ENCODE measurements around the gene TCERG1L. TPM values are rescaled to one million over a fixed set of nuclear protein-coding genes. Genes with fewer than 3 reads are reported as not detected.

Gene TCERG1L, protein sequence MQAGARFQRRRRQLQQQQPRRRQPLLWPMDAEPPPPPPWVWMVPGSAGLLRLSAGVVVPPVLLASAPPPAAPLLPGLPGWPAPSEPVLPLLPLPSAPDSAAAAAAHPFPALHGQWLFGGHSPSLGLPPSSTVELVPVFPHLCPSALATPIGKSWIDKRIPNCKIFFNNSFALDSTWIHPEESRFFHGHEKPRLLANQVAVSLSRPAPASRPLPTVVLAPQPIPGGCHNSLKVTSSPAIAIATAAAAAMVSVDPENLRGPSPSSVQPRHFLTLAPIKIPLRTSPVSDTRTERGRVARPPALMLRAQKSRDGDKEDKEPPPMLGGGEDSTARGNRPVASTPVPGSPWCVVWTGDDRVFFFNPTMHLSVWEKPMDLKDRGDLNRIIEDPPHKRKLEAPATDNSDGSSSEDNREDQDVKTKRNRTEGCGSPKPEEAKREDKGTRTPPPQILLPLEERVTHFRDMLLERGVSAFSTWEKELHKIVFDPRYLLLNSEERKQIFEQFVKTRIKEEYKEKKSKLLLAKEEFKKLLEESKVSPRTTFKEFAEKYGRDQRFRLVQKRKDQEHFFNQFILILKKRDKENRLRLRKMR
- not detected for total RNA-seq
- polyA plus RNA-seq = not detected

DNA sequence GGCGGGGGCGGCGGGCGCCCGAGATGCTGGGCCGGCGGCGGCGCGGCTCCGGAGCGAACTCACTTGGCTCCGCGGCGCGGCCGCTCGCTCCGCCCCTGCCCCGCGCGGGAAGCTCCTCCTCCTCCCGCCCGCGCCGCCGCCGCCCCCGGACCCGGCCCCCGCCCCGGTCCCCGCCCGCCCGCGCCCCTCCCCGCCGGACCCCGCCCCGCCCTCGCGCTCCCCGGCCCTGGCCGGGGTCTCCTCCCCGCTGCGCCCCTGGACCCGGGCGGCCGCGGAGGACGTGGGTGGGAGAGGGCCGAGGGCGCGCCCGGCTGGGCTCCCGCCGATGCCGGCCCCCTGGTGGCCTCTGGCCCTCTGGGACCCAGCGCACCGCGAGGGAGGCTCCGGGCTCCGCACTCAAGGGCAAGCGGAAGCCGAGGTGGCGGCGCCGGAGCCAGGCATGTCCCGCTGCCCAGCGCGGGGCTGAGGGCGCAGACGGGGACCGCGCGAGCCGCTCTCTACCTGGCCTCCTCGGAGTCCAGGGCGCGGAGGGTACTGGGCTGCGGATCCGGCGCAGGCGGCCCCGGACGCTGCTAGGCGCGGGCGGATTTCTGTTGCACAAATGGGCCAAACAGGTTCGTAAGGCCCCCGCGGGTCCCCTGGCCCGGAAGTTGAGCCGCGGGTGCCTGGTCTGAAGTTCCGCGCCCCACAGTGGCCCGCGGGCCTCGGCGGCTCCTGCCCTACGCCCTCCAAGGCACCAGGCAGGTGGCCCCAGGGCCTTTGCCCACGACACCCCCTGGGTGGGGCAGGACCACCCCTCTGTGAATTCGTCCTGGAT lies at the start of gene TCERG1L:
Gene TCERG1L (minus strand): TSS at position 61 of the 817 bp plus-strand sequence. CDS start 86 bp downstream, outside the sequence.
- Histone ChIP-seq H3K4me3 (ENCODE audit: low read depth, low read length) (no peak within 1 kb of the TSS), H3K36me3 (ENCODE audit: control insufficient read depth, insufficient read depth, low read length) (no peaks in the 10 kb centered on the region), H3K27ac (ENCODE audit: insufficient read depth, low read length, poor library complexity, severe bottlenecking) (no peak within 1 kb of the TSS), H3K9me3 (ENCODE audit: control insufficient read depth in 2 of 2, low read length in 2 of 2) (no peaks in the 10 kb centered on the region), H3K27me3 (ENCODE audit: control insufficient read depth, insufficient read depth, low read length) (peaks cover 9% of the 10 kb centered on the region), H3K4me1 (ENCODE audit: control insufficient read depth, insufficient read depth, low read length, poor library complexity, severe bottlenecking) (peaks cover 5% of the 10 kb centered on the region)
- no peaks in the 10 kb centered on the region for H3K36me3 Mint-ChIP-seq
- peak within 1 kb of the TSS; percentile 23 to 64 (median 42) for H3K4me3 Mint-ChIP-seq
- H3K9me3 Mint-ChIP-seq = no peaks in the 10 kb centered on the region
- no peak within 1 kb of the TSS for H3K27ac Mint-ChIP-seq
- peak in 1 of 3 donors; percentile 2 for DNase-seq
- ATAC-seq (ENCODE audit: low read depth in 2 of 2) = no peak
- H3K4me1 Mint-ChIP-seq = peaks cover 0 to 10% (median 3%) of the 10 kb centered on the region in 4 donors
- peaks cover 48% of the 10 kb centered on the region for H3K27me3 Mint-ChIP-seq

DNA sequence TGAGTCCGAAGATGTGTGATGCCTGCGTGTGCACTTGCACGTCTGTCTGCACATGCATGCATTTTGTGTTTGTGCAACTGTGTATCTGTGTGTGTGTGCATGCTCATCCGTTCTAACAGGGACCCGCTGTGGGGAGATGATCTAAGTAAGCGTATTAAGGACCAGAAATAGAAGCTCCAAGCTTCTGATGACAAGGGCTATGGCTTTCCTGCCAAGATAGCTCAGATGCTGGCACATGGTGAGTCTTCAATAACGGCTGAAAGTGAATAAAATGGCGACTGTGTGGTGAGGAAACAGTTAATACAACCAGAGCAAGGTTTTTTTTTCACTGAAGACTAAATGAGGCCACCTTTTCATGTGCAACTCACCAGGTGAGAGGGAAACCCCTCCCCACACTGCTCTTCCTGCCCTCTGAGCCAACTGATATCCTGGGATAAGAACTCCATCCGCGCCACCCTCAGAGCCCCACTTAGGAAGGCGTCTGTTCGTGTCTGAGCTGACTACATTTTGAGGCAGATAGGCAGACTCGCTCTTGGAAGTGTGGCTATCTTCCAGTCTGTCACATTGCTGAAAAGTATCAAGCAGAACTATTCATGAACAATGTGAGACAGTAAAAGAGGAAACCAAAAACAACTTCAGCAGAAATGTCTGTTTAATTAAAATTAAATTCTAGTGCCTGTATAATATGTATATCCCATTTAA lies 47.4 kb upstream of the TCERG1L start:
- Mint-ChIP-seq H3K4me3 (no peak overlapping the region), H3K27me3 (no peaks in the 10 kb centered on the region), H3K4me1 (no peaks in the 10 kb centered on the region), H3K36me3 (no peaks in the 10 kb centered on the region), H3K27ac (no peak overlapping the region), H3K9me3 (peaks cover 0 to 7% (median 3%) of the 10 kb centered on the region in 7 donors)
- H3K27ac ChIP-seq (ENCODE audit: insufficient read depth, low read length, poor library complexity, severe bottlenecking) = no peak overlapping the region
- ATAC-seq (ENCODE audit: low read depth in 2 of 2) (no peak), DNase-seq (no peak)
- no peaks in the 10 kb centered on the region for H3K27me3 ChIP-seq (ENCODE audit: control insufficient read depth, insufficient read depth, low read length)
- H3K36me3 ChIP-seq (ENCODE audit: control insufficient read depth, insufficient read depth, low read length) = no peaks in the 10 kb centered on the region
- no peak overlapping the region for H3K4me3 ChIP-seq (ENCODE audit: low read depth, low read length)
- peaks cover 0 to 2% of the 10 kb centered on the region in 2 experiments for H3K9me3 ChIP-seq (ENCODE audit: control insufficient read depth in 2 of 2, low read length in 2 of 2)
- no peaks in the 10 kb centered on the region for H3K4me1 ChIP-seq (ENCODE audit: control insufficient read depth, insufficient read depth, low read length, poor library complexity, severe bottlenecking)

DNA sequence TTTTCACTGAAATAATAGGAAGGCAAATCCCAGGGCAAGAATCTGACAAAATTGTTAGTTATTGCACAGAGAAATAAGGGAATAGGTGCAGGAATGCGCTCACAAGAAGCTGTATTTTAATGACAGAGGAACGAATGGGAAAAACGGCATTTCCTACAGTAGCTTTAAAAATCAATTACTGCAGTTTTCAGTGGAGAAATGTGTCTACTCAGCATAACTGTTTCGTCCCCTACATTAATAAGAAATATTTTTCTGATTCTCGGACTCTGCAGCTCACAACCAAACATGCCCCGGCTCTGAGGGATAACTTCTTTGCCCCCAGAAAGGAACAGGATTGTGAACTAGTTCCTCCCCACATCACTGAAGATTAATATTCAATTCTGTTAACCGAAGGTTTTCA lies 44.9 kb upstream of the TCERG1L start:
- no peaks in the 10 kb centered on the region for H3K27me3 ChIP-seq (ENCODE audit: control insufficient read depth, insufficient read depth, low read length)
- Mint-ChIP-seq H3K4me1 (no peaks in the 10 kb centered on the region), H3K9me3 (peaks cover 0 to 5% (median 4%) of the 10 kb centered on the region in 7 donors), H3K27me3 (no peaks in the 10 kb centered on the region), H3K4me3 (no peak overlapping the region), H3K27ac (no peak overlapping the region), H3K36me3 (no peaks in the 10 kb centered on the region)
- DNase-seq (no peak), ATAC-seq (ENCODE audit: low read depth in 2 of 2) (no peak)
- peaks cover 0 to 2% of the 10 kb centered on the region in 2 experiments for H3K9me3 ChIP-seq (ENCODE audit: control insufficient read depth in 2 of 2, low read length in 2 of 2)
- no peaks in the 10 kb centered on the region for H3K4me1 ChIP-seq (ENCODE audit: control insufficient read depth, insufficient read depth, low read length, poor library complexity, severe bottlenecking)
- H3K36me3 ChIP-seq (ENCODE audit: control insufficient read depth, insufficient read depth, low read length) = no peaks in the 10 kb centered on the region
- H3K27ac ChIP-seq (ENCODE audit: insufficient read depth, low read length, poor library complexity, severe bottlenecking) = no peak overlapping the region
- no peak overlapping the region for H3K4me3 ChIP-seq (ENCODE audit: low read depth, low read length)

DNA sequence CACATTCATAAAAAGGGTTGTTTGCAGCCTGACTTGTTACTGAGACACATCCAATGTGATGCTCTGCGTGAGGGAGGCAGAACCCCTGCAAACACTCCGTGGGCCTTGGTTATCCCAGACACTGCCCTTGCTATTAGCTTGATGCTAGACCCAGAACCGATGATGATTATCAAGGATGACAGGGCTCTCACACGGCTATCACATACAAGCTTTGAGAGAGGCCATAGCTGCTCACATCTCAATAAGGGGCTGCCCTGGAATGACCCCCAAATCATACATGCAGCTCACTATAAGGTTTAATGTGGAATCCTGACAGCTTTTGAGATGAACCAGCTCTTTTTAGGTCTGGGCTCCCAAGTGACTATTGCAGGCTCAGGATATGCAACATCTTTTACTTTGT lies 44.4 kb upstream of the TCERG1L start:
- H3K9me3 Mint-ChIP-seq = peaks cover 0 to 5% (median 4%) of the 10 kb centered on the region in 7 donors
- H3K36me3 Mint-ChIP-seq = no peaks in the 10 kb centered on the region
- no peak overlapping the region for H3K4me3 ChIP-seq (ENCODE audit: low read depth, low read length)
- H3K4me1 Mint-ChIP-seq = no peaks in the 10 kb centered on the region
- no peak overlapping the region for H3K27ac Mint-ChIP-seq
- no peaks in the 10 kb centered on the region for H3K27me3 ChIP-seq (ENCODE audit: control insufficient read depth, insufficient read depth, low read length)
- no peak overlapping the region for H3K27ac ChIP-seq (ENCODE audit: insufficient read depth, low read length, poor library complexity, severe bottlenecking)
- H3K9me3 ChIP-seq (ENCODE audit: control insufficient read depth in 2 of 2, low read length in 2 of 2) = peaks cover 0 to 2% of the 10 kb centered on the region in 2 experiments
- H3K36me3 ChIP-seq (ENCODE audit: control insufficient read depth, insufficient read depth, low read length) = no peaks in the 10 kb centered on the region
- ATAC-seq (ENCODE audit: low read depth in 2 of 2) (no peak), DNase-seq (no peak)
- no peaks in the 10 kb centered on the region for H3K27me3 Mint-ChIP-seq
- H3K4me3 Mint-ChIP-seq = no peak overlapping the region
- no peaks in the 10 kb centered on the region for H3K4me1 ChIP-seq (ENCODE audit: control insufficient read depth, insufficient read depth, low read length, poor library complexity, severe bottlenecking)

DNA sequence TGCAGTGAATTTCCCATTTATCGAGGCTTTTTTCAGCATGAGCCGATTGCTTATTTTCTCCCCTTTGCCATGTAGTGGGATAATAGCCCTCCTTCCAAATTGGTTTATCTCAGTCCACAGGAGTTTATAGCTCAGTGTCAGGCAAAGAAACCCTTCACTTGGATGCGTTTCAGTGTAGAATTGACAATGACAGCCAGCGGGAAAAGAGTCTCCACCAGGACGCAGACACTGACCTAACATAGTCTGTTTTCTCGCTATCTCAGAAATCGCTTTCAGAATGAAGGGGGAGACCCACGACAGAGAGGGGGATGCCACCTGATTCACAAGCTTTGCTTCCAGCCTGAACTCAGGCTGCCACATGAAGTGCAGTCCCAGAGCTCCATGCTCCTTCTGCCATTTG lies 43.5 kb upstream of the TCERG1L start:
- ATAC-seq (ENCODE audit: low read depth in 2 of 2) (no peak), DNase-seq (no peak)

DNA sequence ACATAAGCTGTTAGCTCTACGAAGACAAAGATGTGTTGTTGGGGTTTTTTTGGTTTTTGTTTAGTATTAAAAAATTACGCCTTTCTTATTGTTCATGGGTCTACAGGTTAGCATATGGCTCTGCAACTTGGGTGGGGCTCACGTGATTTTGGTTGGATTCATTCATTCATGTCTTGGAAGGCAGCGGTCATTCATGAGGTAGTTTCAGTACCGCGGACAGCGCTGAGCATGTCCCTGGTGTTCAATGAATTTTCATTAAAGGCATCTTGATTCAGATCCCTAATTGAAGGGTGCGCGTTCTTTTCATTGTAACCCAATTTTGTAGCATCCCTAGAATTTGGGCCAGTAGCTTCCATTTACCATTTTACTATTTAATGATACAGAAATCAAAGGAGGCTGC lies 42.9 kb upstream of the TCERG1L start:
- Mint-ChIP-seq H3K4me3 (no peak overlapping the region), H3K27me3 (no peaks in the 10 kb centered on the region), H3K36me3 (no peaks in the 10 kb centered on the region), H3K9me3 (peaks cover 0 to 6% (median 2%) of the 10 kb centered on the region in 7 donors), H3K4me1 (no peaks in the 10 kb centered on the region), H3K27ac (no peak overlapping the region)
- no peaks in the 10 kb centered on the region for H3K4me1 ChIP-seq (ENCODE audit: control insufficient read depth, insufficient read depth, low read length, poor library complexity, severe bottlenecking)
- H3K27me3 ChIP-seq (ENCODE audit: control insufficient read depth, insufficient read depth, low read length) = no peaks in the 10 kb centered on the region
- no peak overlapping the region for H3K27ac ChIP-seq (ENCODE audit: insufficient read depth, low read length, poor library complexity, severe bottlenecking)
- ATAC-seq (ENCODE audit: low read depth in 2 of 2) (no peak), DNase-seq (no peak)
- H3K9me3 ChIP-seq (ENCODE audit: control insufficient read depth in 2 of 2, low read length in 2 of 2) = peaks cover 0 to 2% of the 10 kb centered on the region in 2 experiments
- H3K4me3 ChIP-seq (ENCODE audit: low read depth, low read length) = no peak overlapping the region
- no peaks in the 10 kb centered on the region for H3K36me3 ChIP-seq (ENCODE audit: control insufficient read depth, insufficient read depth, low read length)

More for the DNA sequence above, 43.5 kb upstream of the TCERG1L start:
- H3K4me1 Mint-ChIP-seq = no peaks in the 10 kb centered on the region
- H3K27me3 Mint-ChIP-seq = no peaks in the 10 kb centered on the region
- H3K4me3 Mint-ChIP-seq = no peak overlapping the region
- H3K27ac Mint-ChIP-seq = no peak overlapping the region
- no peaks in the 10 kb centered on the region for H3K36me3 ChIP-seq (ENCODE audit: control insufficient read depth, insufficient read depth, low read length)
- no peak overlapping the region for H3K4me3 ChIP-seq (ENCODE audit: low read depth, low read length)
- no peaks in the 10 kb centered on the region for H3K4me1 ChIP-seq (ENCODE audit: control insufficient read depth, insufficient read depth, low read length, poor library complexity, severe bottlenecking)
- no peak overlapping the region for H3K27ac ChIP-seq (ENCODE audit: insufficient read depth, low read length, poor library complexity, severe bottlenecking)
- peaks cover 0 to 5% (median 2%) of the 10 kb centered on the region in 7 donors for H3K9me3 Mint-ChIP-seq
- peaks cover 0 to 2% of the 10 kb centered on the region in 2 experiments for H3K9me3 ChIP-seq (ENCODE audit: control insufficient read depth in 2 of 2, low read length in 2 of 2)
- no peaks in the 10 kb centered on the region for H3K27me3 ChIP-seq (ENCODE audit: control insufficient read depth, insufficient read depth, low read length)
- H3K36me3 Mint-ChIP-seq = no peaks in the 10 kb centered on the region

DNA sequence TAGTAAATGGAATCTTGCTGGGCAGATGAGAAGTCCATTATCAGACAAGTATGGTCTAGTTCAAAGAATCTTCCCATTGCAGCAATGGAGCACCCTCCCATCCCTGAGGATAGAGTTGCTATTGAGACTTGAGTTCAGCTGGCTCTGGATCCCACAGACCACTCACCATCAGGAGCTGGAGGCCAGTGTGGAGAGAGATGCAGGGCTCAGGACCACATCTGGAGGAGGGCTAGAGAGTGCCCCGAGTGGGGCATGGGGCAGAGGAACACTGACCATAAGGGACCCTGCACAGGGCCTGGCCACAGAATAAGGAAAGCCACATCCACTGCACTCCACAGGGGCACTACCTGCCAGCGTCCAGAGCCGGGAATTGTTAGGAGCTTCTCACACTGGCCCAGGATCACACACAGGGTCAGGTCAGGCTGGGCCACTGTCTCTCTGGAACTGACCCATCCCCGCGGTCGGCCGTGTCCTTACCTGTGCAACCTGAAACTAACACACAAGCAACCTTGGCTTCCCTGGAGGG lies 41.3 kb upstream of the TCERG1L start:
- no peak for DNase-seq
- no peak overlapping the region for H3K27ac Mint-ChIP-seq
- no peak for ATAC-seq (ENCODE audit: low read depth in 2 of 2)

More for the DNA sequence above, 41.3 kb upstream of the TCERG1L start:
- H3K36me3 Mint-ChIP-seq = no peaks in the 10 kb centered on the region
- no peak overlapping the region for H3K4me3 ChIP-seq (ENCODE audit: low read depth, low read length)
- H3K4me1 ChIP-seq (ENCODE audit: control insufficient read depth, insufficient read depth, low read length, poor library complexity, severe bottlenecking) = no peaks in the 10 kb centered on the region
- H3K4me1 Mint-ChIP-seq = no peaks in the 10 kb centered on the region
- no peaks in the 10 kb centered on the region for H3K36me3 ChIP-seq (ENCODE audit: control insufficient read depth, insufficient read depth, low read length)
- H3K9me3 Mint-ChIP-seq = peaks cover 0 to 6% (median 2%) of the 10 kb centered on the region in 7 donors
- H3K27ac ChIP-seq (ENCODE audit: insufficient read depth, low read length, poor library complexity, severe bottlenecking) = no peak overlapping the region
- H3K27me3 Mint-ChIP-seq = no peaks in the 10 kb centered on the region
- no peaks in the 10 kb centered on the region for H3K27me3 ChIP-seq (ENCODE audit: control insufficient read depth, insufficient read depth, low read length)
- H3K9me3 ChIP-seq (ENCODE audit: control insufficient read depth in 2 of 2, low read length in 2 of 2) = peaks cover 0 to 2% of the 10 kb centered on the region in 2 experiments
- H3K4me3 Mint-ChIP-seq = no peak overlapping the region
